Measurements from ENCODE around the gene MTTP.

The MTTP gene

DNA sequence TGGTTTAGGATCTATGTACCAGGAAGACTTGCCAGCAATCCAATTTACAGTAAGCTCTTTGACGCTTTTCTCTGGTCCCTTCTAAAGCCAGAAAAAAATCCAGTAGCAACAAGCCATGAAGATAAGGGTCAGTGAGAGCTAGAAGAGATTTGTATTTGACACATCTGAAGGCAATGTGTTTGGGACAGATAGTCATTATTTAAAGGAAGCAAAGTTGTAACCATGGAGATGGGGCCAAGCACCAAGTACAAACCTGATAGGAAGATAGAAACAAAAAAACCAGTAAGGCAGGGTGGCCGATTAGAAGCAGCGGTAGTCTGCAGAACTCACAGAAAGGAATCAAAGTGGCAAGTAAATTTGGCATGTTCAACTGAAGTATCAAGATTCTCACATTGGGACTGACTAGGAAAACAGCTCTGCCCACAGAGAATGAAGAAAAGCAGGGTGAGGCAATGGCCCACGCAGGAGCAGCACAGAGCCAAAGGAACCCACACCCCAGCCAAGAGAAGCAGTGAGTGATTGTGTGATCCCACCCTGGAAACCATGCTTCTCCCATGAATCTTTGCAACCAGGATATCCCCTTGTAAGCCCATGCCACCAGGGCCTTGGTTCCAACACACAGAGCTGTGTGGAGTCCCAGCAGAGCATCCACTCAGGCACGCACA, 95.9 kb downstream of the MTTP start:
- DNase-seq (ENCODE audit: low read depth): no peak
